ENCODE results near the gene CENPF. TPM values are rescaled to one million over a fixed set of nuclear protein-coding genes. Genes with fewer than 3 reads are reported as not detected.

The CENPF gene
- total RNA-seq, result 1.6 and 6.3 TPM in 2 replicates

GRCh38 chr1:214602764-214603657 is at the start of gene CENPF:
Gene CENPF (plus strand): TSS chr1:214603195. CDS start chr1:214613755, 10,560 bp downstream.

Other genes starting within 250 kb of the CENPF start
- 15.6 and 23.8 TPM in 2 replicates for gene PTPN14, start 51.6 kb upstream of the CENPF start, total RNA-seq

All from bronchial smooth muscle cell (primary cell).